ENCODE results near the gene FAM167B. TPM values are rescaled to one million over a fixed set of nuclear protein-coding genes. Genes with fewer than 3 reads are reported as not detected.

The FAM167B gene
- total RNA-seq, 1 donor from 2014 or later, result 1.4 TPM

DNA sequence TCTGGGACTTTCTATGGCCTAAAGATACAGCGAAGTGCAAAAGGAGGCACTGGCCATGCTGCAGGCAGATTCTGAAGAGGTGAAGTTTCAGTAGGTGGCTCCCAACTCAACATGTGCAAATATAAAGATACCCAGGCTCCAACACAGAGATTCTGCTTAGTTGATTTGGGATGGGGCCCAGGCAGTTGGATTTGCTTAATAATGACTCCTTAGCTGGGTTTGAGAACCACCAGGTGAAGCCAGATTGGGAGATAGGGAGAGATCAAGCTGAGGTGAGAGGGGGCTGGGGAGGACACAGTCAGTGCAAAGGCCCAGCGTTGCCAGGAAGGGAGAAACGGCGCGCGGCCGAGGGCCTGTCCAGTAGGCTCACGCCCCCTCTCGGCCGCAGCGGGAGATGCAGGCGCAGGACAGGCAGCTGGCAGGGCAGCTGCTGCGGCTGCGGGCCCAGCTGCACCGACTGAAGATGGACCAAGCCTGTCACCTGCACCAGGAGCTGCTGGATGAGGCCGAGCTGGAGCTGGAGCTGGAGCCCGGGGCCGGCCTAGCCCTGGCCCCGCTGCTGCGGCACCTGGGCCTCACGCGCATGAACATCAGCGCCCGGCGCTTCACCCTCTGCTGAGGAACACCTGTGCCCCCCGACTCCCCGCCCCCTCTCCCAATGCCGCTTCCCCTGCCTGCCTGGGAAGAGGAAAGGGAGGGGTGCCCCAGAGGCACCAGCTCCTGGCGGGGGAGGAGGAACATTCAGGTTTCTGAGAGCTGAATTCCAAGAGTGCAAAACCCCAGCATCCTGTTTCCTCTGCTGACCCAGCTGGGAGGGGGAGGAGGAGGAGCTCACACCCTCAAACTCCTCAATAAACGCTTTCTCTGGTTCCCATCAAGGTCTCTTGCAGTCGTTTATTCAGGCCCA, 1.2 kb downstream of the FAM167B start:
- TF ChIP-seq, protein P1, sequence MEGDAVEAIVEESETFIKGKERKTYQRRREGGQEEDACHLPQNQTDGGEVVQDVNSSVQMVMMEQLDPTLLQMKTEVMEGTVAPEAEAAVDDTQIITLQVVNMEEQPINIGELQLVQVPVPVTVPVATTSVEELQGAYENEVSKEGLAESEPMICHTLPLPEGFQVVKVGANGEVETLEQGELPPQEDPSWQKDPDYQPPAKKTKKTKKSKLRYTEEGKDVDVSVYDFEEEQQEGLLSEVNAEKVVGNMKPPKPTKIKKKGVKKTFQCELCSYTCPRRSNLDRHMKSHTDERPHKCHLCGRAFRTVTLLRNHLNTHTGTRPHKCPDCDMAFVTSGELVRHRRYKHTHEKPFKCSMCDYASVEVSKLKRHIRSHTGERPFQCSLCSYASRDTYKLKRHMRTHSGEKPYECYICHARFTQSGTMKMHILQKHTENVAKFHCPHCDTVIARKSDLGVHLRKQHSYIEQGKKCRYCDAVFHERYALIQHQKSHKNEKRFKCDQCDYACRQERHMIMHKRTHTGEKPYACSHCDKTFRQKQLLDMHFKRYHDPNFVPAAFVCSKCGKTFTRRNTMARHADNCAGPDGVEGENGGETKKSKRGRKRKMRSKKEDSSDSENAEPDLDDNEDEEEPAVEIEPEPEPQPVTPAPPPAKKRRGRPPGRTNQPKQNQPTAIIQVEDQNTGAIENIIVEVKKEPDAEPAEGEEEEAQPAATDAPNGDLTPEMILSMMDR (IDR thresholded peaks at IDR 0.05), result no peak
- peak; percentile 13 for ATAC-seq (ENCODE audit: low read depth)
- CTCF ChIA-PET, result interaction anchor here (0.8 to 4.8 kb wide), 16 partner anchors 7 to 153 kb away, joined by 3 to 47 read pairs (median 6); partner anchors contain the start of genes BSDC1, HDAC1, MARCKSL1 and TXLNA

DNA sequence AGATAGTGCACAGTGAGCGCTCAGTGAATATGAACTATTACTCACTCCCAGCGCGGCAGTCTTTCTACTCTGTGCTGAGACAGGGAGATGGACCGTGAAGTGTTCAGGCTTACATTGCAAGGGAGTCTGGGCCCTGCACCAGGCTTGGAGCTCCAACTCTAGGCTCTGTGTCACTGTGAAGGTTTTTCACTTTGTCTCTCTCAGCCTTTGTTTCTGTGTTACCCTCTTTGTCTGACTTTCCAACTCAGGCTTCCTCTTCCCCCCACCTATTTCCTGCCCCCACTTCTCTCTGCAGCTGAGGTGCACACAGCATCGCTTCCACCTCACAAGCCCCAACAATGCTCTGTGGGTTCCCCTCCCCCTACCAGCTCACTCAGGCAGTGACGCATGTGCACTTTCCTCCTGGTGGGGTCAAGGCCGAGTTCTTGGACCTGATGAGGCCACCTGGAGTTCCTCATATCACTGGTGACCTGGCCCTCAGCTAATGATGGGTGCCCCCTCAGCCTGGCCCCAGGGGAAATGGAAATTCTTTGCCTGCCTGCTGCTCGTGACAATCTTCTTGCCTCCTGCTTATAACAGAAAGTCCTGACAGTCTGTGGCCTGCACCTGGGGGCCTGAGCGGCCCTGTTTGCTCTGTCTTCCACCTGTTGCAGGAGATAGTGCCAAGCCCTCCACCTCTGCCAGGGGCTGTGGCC, 3.0 kb downstream of the FAM167B start:
- Mint-ChIP-seq H3K27ac (peak overlapping the region; percentile 97), H3K9me3 (no peaks in the 10 kb centered on the region), H3K27me3 (no peaks in the 10 kb centered on the region), H3K4me1 (peaks cover 85% of the 10 kb centered on the region), H3K36me3 (ENCODE audit: low read depth) (no peaks in the 10 kb centered on the region), H3K4me3 (peak overlapping the region; percentile 78)
- TF ChIP-seq, protein P1 (IDR thresholded peaks at IDR 0.05), result no peak
- intact Hi-C loops (cut with micrococcal nuclease), result loop anchor here (1.0 to 5.0 kb wide), 9 partner anchors 9 to 177 kb away; partner anchors contain the start of genes BSDC1, CCDC28B, EIF3I and KPNA6
- peak; percentile 74 for ATAC-seq (ENCODE audit: low read depth)
- ChIA-PET POLR2A (interaction anchor here (0.6 to 7.2 kb wide), 27 partner anchors 9 to 1532 kb away, joined by 3 to 142 read pairs (median 5); partner anchors contain the start of genes BSDC1, CCDC28B, EIF3I and HDAC1), CTCF (interaction anchor here (0.6 to 4.8 kb wide), 10 partner anchors 9 to 91 kb away, joined by 3 to 47 read pairs (median 6); partner anchors contain the start of genes CCDC28B, HDAC1 and MARCKSL1)
- DNase-seq, result peak; percentile 68

More for the DNA sequence above, 1.2 kb downstream of the FAM167B start:
- Mint-ChIP-seq H3K27me3 (no peaks in the 10 kb centered on the region), H3K27ac (peak overlapping the region; percentile 81), H3K4me1 (peaks cover 70% of the 10 kb centered on the region), H3K9me3 (no peaks in the 10 kb centered on the region), H3K36me3 (ENCODE audit: low read depth) (no peaks in the 10 kb centered on the region), H3K4me3 (peak overlapping the region; percentile 45)
- peak; percentile 71 for DNase-seq
- intact Hi-C loops (cut with micrococcal nuclease), result no loop called here
- POLR2A ChIA-PET, result interaction anchor here (0.6 to 7.2 kb wide), 17 partner anchors 8 to 175 kb away, joined by 3 to 142 read pairs (median 6); partner anchors contain the start of genes CCDC28B, EIF3I, HDAC1 and IQCC

DNA sequence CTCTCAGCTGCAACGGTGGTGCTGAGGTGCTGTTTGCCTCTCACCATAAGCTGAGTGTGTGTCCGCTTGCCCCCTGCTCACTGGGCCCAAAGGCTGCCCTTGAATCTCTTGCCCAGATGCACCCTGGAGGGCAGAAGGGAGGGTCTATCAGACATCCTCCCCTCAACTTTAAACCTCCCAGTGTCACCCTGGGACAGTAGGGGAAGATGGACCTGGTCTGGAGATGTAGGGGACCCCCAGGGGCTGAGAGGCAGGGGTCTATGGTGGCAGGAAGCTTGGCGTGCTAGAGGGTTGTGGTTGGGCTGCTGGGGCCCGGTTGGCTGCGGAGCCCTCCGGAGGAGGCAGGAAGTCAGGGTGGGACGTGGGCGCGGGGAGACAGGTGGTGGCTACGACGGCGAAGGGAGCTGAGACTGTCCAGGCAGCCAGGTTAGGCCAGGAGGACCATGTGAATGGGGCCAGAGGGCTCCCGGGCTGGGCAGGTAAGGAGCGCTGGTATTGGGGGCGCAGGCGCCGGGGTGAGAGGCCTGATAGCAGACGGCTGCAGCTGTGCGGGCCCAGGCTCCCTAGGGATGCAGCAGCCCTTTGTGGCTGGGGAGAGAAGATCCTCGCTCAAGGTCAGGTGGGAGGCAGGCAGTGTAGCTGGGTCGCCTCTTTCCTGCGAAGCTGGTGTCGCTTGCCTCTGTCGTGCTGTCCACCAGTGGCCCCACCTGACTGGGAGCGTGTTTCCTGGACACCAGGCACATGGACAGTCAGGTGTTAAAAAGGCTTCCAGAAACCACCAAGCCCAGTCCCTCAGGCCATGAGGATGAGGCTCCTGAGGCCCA, 4.1 kb downstream of the FAM167B start, which contains the start of gene LCK:
Gene LCK (plus strand): TSS at position 373 of the 824 bp plus-strand sequence. CDS start 23,065 bp downstream, outside the sequence.
- intact Hi-C loops (cut with micrococcal nuclease), result loop anchor here (1.0 to 5.0 kb wide), 9 partner anchors 10 to 178 kb away; partner anchors contain the start of genes BSDC1, CCDC28B, EIF3I and KPNA6
- CTCF ChIA-PET, result interaction anchor here (1.1 to 4.8 kb wide), 3 partner anchors 10 to 85 kb away, joined by 3 to 42 read pairs (median 27); partner anchors contain the start of genes HDAC1 and MARCKSL1
- TF ChIP-seq, protein P1 (IDR thresholded peaks at IDR 0.05), result no peak
- peak within 1 kb of the TSS; percentile 97 for H3K27ac Mint-ChIP-seq
- peak; percentile 28 for ATAC-seq (ENCODE audit: low read depth)
- DNase-seq, result peak; percentile 59
- H3K9me3 Mint-ChIP-seq, result no peaks in the 10 kb centered on the region
- POLR2A ChIA-PET, result interaction anchor here (0.5 to 7.2 kb wide), 22 partner anchors 8 to 488 kb away, joined by 3 to 142 read pairs (median 6); partner anchors contain the start of genes BSDC1, CCDC28B, EIF3I and HDAC1
- no peaks in the 10 kb centered on the region for H3K27me3 Mint-ChIP-seq
- H3K36me3 Mint-ChIP-seq (ENCODE audit: low read depth), result no peaks in the 10 kb centered on the region
- H3K4me1 Mint-ChIP-seq, result peaks cover 93% of the 10 kb centered on the region
- H3K4me3 Mint-ChIP-seq, result peak within 1 kb of the TSS; percentile 78

Data from activated B cell treated with CpG ODN at 0.5 μM for 24 hours (primary cell).